Adrenal gland (tissue), 5 donors: ENCODE measurements around the gene NUDT3.
"Not testable (repeated sequence)": the region's sequence is repeated elsewhere in the genome, so short reads cannot be mapped to it uniquely, and the experiment has no call there.

Experiments
- CTCF ChIP-seq, 6 experiments: fragments of 450-650 bp in 4 of 6; fragments of 200-600 bp in 2 of 6; sonication (generic) in 1 of 6; IDR thresholded peaks; 1 replicate in 5 of 6; 2 replicates in 1 of 6; pipeline versions ENCODE4 v1.5.1 to v1.8.0; 2016 to 2021; ENCODE audit warnings: antibody characterized with exemption in 6 of 6, mild to moderate bottlenecking in 2 of 6, moderate library complexity in 1 of 6
- POLR2A ChIP-seq, 2 donors: fragments of 450-650 bp; IDR thresholded peaks; one replicate each; pipeline ENCODE4 v1.6.1; 2017; ENCODE audit warnings: antibody characterized with exemption in 2 of 2, mild to moderate bottlenecking in 2 of 2, moderate library complexity in 1 of 2
- donor health status: DM: no; HTN: no; CAD: no.

GRCh38 chr6:34377571-34377970 is 14.9 kb downstream of the NUDT3 start:
- not testable (repeated sequence) for TF ChIP-seq CTCF, POLR2A (IDR thresholded peaks at IDR 0.05)
